Suppressor macrophage treated with lipopolysaccharide for 4 hours (primary cell): ENCODE data around the gene STK10.
A peak's percentile ranks its signal among the peaks of the same experiment; 100 is the strongest.

Experiments used
- DNase-seq: peaks from one replicate; pipeline ENCODE4 v3.0.0-alpha.2; 2020

STK10 gene

DNA sequence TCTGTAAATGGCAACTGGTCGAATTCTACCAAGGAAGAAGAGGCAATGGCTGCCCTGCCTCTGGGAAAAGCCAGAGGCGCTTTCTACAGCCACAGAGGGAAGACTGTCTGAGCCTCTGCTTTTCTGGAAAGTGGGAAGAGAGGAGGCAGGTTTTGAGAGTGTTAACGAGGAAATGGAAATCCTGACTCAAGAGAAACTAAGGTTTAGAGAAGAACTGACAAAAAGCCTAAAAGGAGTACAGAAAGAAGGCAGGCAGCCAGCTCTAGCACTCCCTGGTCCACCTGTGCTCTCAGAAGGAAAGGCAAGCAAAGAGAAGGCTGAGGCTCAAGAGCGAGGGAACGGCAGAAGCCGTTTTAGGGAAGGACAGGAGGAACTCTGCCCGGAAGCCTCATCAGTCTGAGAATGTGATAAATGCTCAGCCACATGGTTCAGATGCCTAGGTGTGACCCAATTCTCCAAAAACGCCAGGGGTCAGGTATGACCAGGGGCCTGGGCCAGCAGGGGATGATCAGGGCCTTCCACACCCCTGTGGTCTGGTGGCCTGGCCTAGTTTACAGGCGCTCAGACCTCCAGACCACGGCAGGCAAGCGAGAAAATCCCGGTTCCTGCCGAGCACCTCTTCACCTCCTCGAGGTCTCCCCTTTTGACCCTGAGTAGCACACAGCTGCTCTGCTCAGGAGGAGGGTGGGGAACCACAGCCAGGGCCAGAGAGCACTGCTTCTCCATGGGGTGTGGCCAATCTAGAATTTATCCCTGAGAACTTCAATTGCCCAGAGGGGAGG lies 101.6 kb downstream of the STK10 start:
- DNase-seq = no peak

DNA sequence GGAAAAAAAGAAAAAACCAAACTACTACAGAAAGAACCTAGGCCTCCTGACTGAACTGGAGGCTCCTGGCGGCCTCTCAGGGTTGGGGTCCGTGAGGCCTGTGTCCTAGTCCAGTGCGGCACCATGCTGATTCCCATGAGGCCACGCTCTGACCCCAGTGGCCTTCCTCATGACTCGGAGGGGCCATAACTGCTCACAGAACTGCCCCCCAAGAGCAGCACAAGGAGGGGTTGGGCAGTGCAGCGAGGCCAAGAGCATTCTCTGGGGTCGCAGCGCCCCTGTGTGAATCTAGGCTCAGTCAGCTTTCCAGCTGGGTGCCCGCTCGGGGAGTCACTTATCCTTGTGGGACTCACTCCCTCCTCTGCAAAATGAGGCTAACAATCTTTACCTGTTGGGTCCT lies 102.3 kb downstream of the STK10 start:
- no peak for DNase-seq

DNA sequence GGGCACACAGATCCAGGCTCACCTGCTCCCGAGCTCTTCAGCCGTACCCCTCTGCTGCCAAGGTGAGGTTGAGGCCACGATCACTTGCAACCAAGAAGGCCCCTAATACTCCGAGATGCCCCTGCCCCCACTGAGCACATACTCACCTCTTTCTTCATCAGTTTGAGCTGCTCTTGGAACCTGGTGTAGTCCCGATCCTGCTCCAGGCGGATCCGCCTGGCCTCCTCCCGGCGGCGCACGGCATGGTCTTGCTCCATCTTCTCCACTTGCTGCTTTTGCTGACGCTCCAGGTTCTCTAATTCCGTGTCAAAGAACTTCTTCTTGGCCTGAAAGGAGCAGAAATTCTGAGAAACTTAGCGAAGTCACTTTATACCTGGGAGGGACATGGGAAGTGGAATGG lies 105.8 kb downstream of the STK10 start:
- no peak for DNase-seq

DNA sequence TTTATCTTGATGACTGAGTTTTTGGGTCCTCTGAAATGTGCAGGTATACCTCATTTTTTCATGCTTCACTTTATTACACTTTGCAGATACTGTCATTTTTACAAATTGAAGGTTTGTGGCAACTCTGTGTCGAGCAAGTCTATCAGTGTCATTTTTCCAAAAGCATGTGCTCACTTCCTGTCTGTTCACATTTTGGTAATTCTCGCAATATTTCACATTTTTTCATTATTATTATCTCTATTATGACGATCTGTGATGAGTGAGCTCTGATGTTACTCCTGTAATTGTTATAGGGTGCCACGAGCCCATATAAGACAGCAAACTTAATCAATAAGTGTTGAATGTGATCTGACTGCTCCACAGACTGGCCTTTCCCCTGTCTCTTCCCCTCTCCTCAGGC lies 108.1 kb downstream of the STK10 start:
- DNase-seq = no peak

- peak; percentile 83 for DNase-seq
These were observed 109.2 kb downstream of the STK10 start for GRCh38 chr5:172078726-172079345.

DNA sequence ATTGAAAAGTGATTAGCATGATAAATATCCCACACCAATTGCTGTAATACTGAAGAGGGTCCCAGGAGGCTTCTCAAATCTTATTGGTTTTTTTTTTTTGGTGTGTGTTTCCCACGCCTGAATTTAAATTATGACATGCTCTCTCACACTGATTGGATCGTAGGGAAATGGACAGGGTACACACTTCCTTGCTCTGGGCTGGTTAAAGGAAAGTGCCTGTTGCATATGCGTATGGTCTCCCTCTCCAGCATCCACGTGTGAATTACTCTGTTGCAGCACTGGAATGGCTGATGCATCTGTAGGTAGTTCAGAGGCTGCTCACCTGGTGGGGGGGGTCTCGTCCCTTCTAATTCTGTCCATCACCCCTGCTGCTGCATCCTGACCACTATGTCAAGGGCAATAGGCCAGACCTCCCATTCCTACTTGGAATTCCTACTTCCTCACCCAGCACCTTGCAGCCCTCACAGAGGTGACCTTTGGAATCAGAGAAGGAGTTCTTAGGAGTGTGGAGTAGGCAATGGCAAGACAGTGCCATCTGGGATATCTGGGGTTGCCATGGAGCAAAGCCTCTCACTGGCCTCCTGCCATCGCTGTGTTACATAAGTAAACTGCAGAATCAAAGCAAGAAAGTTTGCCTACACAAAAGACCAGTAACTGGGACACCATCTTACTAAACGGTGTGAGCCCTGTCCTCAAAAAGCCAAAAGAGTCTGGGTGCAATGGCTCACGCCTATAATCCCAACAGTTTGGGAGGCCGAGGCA lies 110.2 kb downstream of the STK10 start:
- DNase-seq = no peak

GRCh38 chr5:172076761-172077244 lies 111.2 kb downstream of the STK10 start:
- no peak for DNase-seq

DNA sequence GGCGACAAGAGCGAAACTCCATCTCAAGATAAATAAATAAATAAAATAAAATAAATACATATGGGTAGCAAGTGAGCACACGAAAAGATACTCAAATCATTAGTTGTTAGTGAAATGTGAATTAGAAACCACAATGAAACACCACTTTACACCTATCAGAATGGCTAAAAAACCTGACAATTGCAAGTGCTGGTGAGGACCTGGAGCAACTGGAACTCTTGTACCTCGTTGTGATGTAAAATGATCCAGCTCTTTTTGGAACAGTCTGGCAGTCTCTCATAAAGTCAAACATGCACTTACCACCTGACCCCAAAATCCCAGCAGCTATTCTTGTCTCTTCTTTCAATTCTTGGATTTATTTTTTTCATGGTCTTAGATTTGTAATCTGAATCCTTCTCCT lies 112.4 kb downstream of the STK10 start:
- no peak for DNase-seq

DNA sequence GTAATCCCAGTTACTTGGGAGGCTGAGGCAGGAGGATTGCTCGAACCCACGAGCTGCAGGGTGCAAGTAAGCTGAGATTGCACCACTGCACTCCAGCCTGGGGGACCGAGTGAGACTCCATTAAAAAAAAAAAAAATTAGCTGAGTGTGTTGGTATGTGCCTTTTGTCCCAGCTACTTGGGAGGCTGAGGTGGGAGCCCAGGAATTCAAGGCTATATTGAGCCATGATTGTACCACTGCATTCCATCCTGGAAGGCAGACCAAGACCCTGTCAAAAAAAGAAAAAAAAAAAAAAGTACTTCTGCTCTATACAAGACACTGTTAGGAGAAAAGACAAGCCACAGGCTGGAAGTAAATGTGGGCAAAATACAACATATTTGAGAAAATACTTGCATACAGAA lies 113.1 kb downstream of the STK10 start:
- no peak for DNase-seq

DNA sequence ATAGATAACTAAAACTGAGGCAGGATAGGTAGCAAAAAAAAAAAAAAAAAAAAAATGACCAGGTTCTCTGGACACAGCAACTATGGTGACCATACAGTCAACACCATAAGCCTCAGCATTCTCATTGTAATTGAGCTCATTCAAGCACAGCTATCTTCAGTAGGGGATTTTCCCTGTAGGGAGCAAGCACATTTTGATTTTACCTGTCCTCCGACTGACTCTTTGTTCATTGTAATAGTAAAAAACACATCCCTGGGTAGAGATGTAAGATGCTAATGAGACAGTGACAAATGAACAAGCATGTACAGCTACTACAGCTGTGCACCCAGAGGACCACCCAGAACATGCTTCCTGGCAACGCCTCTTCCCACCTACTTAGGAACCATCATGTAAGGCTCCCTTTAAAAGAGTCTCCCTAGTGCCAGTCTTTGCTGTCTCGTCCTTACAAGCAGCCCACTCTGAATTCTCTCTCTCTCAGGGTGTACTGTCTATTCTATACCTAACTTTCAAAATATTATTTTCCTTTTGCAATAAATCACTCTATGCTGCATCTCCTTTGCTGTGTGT lies 116.6 kb downstream of the STK10 start:
- DNase-seq = no peak

DNA sequence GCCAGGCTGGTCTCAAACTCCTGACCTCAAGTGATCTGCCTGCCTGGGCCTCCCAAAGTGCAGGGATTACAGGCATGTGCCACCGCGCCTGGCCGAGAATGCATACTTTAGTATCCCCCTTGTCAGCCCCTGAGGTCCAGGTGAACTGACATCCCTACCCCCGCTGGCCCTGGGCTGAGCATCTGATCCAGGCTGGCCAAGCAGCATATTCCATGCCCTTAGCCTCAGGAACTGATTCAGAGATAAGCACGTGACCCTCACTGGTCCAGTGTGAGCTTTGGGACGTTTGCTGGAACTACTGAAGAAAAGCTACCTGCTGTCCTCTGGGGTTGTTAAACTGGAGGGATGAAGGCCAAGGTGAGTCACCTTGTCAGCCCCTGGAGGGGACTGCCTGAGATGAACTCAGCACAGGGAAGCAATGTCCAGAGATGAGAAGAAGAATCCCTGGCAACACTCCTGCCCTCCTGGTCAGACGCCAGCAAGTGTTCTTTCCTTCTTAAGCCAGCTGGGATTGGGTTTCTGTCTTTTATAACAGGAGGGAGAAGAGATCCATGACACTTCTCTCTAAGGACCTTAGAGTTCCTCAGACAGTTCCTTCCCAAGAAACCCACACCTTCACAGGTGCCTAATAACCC lies 122.5 kb downstream of the STK10 start:
- DNase-seq = no peak

DNA sequence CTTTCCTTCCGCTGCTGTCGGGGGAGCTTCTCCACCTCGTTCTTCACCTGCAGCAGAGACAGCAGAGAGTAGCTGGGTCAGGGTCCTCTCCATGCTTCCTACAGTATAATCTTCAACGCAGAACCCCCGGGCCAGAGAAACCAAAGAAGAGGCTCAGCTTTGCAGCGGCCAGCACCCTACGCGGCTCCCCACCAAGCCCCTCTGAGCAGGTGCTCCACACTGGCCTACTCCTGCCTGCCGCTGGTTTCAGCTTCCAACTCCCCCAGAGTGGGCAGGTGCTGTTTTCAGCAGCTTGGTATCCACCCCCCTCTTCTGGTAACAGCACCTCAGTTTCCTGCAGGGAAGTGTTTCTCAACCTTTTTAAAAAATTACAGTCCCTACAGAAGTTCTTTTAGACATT lies 123.3 kb downstream of the STK10 start:
- DNase-seq = no peak

- no peak for DNase-seq
These were observed 123.7 kb downstream of the STK10 start for GRCh38 chr5:172064358-172064757.

GRCh38 chr5:172063463-172064235 lies 124.4 kb downstream of the STK10 start:
- no peak for DNase-seq

DNA sequence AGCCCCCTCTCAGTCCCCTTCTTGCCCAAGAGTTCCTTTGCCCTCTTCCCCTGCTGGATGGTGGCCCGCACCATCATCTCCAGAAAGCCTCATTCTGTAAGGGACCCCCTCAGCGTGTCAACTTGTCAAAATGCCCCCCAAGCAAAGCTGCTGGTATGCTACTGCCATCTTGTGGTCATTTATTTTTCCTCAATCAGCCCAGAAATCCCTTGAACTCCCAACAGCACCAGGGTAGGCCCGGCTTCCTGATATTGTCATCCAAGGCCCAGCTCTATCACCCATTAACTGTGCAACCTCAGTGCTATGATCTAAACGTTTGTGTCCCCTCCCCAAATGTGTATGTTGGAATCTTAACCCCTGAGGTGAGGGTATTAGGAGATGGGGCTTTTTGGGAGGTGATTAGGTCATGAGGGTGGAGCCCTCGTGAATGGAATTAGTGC lies 128.3 kb downstream of the STK10 start:
- DNase-seq = peak; percentile 39

- no peak for DNase-seq
These were observed 129.9 kb downstream of the STK10 start for GRCh38 chr5:172058088-172058487.

GRCh38 chr5:172055996-172056395 lies 132.0 kb downstream of the STK10 start:
- no peak for DNase-seq

- no peak for DNase-seq
These were observed 132.6 kb downstream of the STK10 start for GRCh38 chr5:172055421-172055820.

- no peak for DNase-seq
These were observed 133.3 kb downstream of the STK10 start for GRCh38 chr5:172054611-172055153.

DNA sequence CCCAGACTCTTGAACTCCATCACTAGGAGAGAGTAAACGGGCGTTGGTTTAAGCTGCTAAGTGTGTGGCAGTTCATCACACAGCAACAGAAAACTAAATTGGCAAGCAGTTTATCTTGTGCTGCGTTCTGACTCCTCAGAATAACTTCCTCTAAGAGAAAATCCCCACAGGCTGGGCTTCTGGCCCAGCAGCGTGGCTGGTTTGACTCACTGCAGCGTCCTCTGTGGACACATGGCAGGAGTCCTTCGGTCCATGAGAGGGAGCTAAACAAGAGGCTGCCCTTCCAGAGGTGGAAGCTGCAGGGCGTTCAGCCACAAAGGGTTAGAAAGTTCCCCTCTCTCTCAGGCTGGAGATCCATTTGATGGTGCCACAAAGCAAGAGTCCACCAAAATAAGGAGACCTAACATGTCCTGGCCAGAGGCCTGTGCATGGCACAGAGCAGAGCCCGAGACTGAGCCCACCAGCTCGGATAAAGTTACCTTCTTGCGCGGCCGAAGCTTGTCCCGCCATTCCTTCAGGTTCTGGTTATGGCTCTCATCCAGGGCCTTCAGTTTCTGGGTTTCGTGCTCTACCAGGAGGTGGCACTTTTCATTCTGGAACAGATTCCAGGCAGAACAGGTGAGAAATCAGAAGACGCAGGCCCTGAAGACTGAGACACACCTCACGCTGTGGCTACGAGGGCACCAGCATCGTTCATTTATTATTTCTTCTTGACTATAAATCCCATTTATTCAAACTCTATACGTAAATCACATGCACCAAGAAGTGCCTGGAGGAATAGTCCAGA lies 135.4 kb downstream of the STK10 start:
- no peak for DNase-seq
